ENCODE measurements around the gene COA7.

Gene COA7

GRCh38 chr1:52669696-52670095 lies 28.5 kb downstream of the COA7 start:
- no peak for DNase-seq (ENCODE audit: low read depth in 2 of 2)

GRCh38 chr1:52668711-52669110 lies 29.4 kb downstream of the COA7 start:
- no peak for DNase-seq (ENCODE audit: low read depth in 2 of 2)

GRCh38 chr1:52667984-52668383 lies 30.2 kb downstream of the COA7 start:
- DNase-seq (ENCODE audit: low read depth in 2 of 2), result no peak

GRCh38 chr1:52667290-52667689 lies 30.9 kb downstream of the COA7 start:
- DNase-seq (ENCODE audit: low read depth in 2 of 2), result no peak

- DNase-seq (ENCODE audit: low read depth in 2 of 2), result no peak
Observed at GRCh38 chr1:52665006-52665941, 32.9 kb downstream of the COA7 start.

GRCh38 chr1:52663716-52664115 lies 34.4 kb downstream of the COA7 start:
- DNase-seq (ENCODE audit: low read depth in 2 of 2), result no peak

GRCh38 chr1:52662645-52663313 lies 35.4 kb downstream of the COA7 start:
- DNase-seq (ENCODE audit: low read depth in 2 of 2), result no peak

- DNase-seq (ENCODE audit: low read depth in 2 of 2), result no peak
Observed at GRCh38 chr1:52660807-52661206, 37.3 kb downstream of the COA7 start.

- no peak for DNase-seq (ENCODE audit: low read depth in 2 of 2)
Observed at GRCh38 chr1:52659851-52660596, 38.1 kb downstream of the COA7 start.

- no peak for DNase-seq (ENCODE audit: low read depth in 2 of 2)
Observed at GRCh38 chr1:52659356-52659755, 38.8 kb downstream of the COA7 start.

GRCh38 chr1:52658795-52659194 lies 39.4 kb downstream of the COA7 start:
- DNase-seq (ENCODE audit: low read depth in 2 of 2), result no peak

GRCh38 chr1:52657702-52658101 lies 40.4 kb downstream of the COA7 start:
- no peak for DNase-seq (ENCODE audit: low read depth in 2 of 2)

GRCh38 chr1:52654063-52654462 lies 44.1 kb downstream of the COA7 start:
- DNase-seq (ENCODE audit: low read depth in 2 of 2), result no peak

- DNase-seq (ENCODE audit: low read depth in 2 of 2), result no peak
Observed at GRCh38 chr1:52653207-52653849, 44.8 kb downstream of the COA7 start.

- DNase-seq (ENCODE audit: low read depth in 2 of 2), result no peak
Observed at GRCh38 chr1:52651904-52652303, 46.2 kb downstream of the COA7 start.

GRCh38 chr1:52645261-52645660 lies 52.9 kb downstream of the COA7 start:
- no peak for DNase-seq (ENCODE audit: low read depth in 2 of 2)

- DNase-seq (ENCODE audit: low read depth in 2 of 2), result no peak
Observed at GRCh38 chr1:52641307-52641706, 56.8 kb downstream of the COA7 start.

- no peak for DNase-seq (ENCODE audit: low read depth in 2 of 2)
Observed at GRCh38 chr1:52640697-52641096, 57.5 kb downstream of the COA7 start.

GRCh38 chr1:52637946-52638345 lies 60.2 kb downstream of the COA7 start:
- DNase-seq (ENCODE audit: low read depth in 2 of 2), result no peak

- peak; percentile 45 to 57 for DNase-seq (ENCODE audit: low read depth in 2 of 2)
Observed at GRCh38 chr1:52636721-52637695, 61.1 kb downstream of the COA7 start.
